Measurements from ENCODE around the gene PRRG1.

Gene PRRG1

DNA sequence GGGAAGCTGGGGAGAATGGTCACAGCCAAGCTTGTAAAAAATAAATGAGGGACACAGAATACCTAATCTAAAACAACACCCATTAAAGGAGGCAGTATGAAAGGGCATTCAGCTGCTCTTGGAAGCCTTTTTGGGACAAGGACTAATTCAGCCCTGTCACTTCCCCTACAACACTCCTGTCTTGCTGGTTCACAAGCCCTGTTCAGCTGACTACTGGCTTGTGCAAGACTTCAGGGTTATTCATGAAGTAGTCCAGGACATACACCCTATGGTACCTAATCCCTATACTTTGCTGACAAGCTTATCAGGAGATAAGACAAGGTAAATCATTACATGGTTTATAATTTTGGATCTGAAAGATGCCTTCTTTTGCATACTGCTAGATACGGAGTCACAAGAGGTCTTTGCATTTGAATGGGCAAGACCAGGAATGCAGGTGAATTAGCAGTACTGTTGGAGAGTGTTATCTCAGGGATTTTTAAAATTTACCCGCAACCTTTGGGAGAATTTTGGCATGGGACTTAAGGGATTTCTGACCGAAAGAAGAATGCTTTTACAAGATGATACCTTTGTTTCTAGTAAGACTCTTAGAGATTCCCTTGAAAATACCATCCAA is 119.1 kb downstream of the PRRG1 start:
- no peak overlapping the region for H3K4ac ChIP-seq (ENCODE audit: low read depth in 1 of 2, low read length in 2 of 2)
- 91% methylated on average over 2 of the region's 3 CpGs for WGBS
- no peak overlapping the region for H4K91ac ChIP-seq (ENCODE audit: low read length)
- H3K4me3 ChIP-seq (ENCODE audit: insufficient read depth in 1 of 2, low read depth in 1 of 2, low read length in 2 of 2): no peak overlapping the region
- no peak overlapping the region for H3K27ac ChIP-seq (ENCODE audit: low read length, poor library complexity, severe bottlenecking)
- no peak overlapping the region for H4K8ac ChIP-seq (ENCODE audit: low read length)
- no peaks in the 10 kb centered on the region for H3K9me3 ChIP-seq (ENCODE audit: control insufficient read depth, low read length)
- no peak overlapping the region for H3K9ac ChIP-seq (ENCODE audit: low read length)
- H3K14ac ChIP-seq (ENCODE audit: low read length in 2 of 2): no peak overlapping the region
- no peak overlapping the region for H3K18ac ChIP-seq (ENCODE audit: low read depth in 1 of 2, low read length in 2 of 2)
- H3K27me3 ChIP-seq (ENCODE audit: control insufficient read depth in 1 of 2, insufficient read depth in 1 of 2, low read length in 2 of 2): peaks cover 0 to 4% of the 10 kb centered on the region in 2 experiments
- H3K4me2 ChIP-seq (ENCODE audit: low read length, poor library complexity, severe bottlenecking): no peak overlapping the region
- H2BK15ac ChIP-seq (ENCODE audit: low read depth, poor library complexity, severe bottlenecking): no peak overlapping the region
- H2BK5ac ChIP-seq (ENCODE audit: low read depth, low read length, poor library complexity, severe bottlenecking): no peak overlapping the region
- no peak for DNase-seq
- no peaks in the 10 kb centered on the region for H3K4me1 ChIP-seq (ENCODE audit: control insufficient read depth, insufficient read depth, low read depth, low read length)
- no peak overlapping the region for H2AK5ac ChIP-seq (ENCODE audit: low read length, severe bottlenecking)
- peaks cover 8% of the 10 kb centered on the region for H3K79me1 ChIP-seq (replicated peaks; ENCODE audit: low read length, poor library complexity, severe bottlenecking)
- no peak overlapping the region for H2AFZ ChIP-seq (ENCODE audit: low read depth, low read length)
- H2BK120ac ChIP-seq (ENCODE audit: low read depth, low read length): no peak overlapping the region
- no peaks in the 10 kb centered on the region for H3K36me3 ChIP-seq (ENCODE audit: control insufficient read depth in 1 of 2, insufficient read depth in 2 of 2, low read depth in 1 of 2, low read length in 2 of 2)
- no peak overlapping the region for H3K23ac ChIP-seq (ENCODE audit: low read length in 2 of 2)
- H2BK12ac ChIP-seq (ENCODE audit: low read length in 2 of 2): no peak overlapping the region

GRCh38 chrX:37470711-37471110 is 121.5 kb downstream of the PRRG1 start:
- Histone ChIP-seq H3K23ac (ENCODE audit: low read length in 2 of 2) (no peak overlapping the region), H3K18ac (ENCODE audit: low read depth in 1 of 2, low read length in 2 of 2) (no peak overlapping the region), H3K36me3 (ENCODE audit: control insufficient read depth in 1 of 2, insufficient read depth in 2 of 2, low read depth in 1 of 2, low read length in 2 of 2) (no peaks in the 10 kb centered on the region), H3K14ac (ENCODE audit: low read length in 2 of 2) (no peak overlapping the region), H3K9me3 (ENCODE audit: control insufficient read depth, low read length) (no peaks in the 10 kb centered on the region), H4K91ac (ENCODE audit: low read length) (no peak overlapping the region), H3K4me2 (ENCODE audit: low read length, poor library complexity, severe bottlenecking) (no peak overlapping the region), H3K27me3 (ENCODE audit: control insufficient read depth in 1 of 2, insufficient read depth in 1 of 2, low read length in 2 of 2) (no peaks in the 10 kb centered on the region), H3K4me3 (ENCODE audit: insufficient read depth in 1 of 2, low read depth in 1 of 2, low read length in 2 of 2) (no peak overlapping the region), H3K4ac (ENCODE audit: low read depth in 1 of 2, low read length in 2 of 2) (no peak overlapping the region), H2AK5ac (ENCODE audit: low read length, severe bottlenecking) (no peak overlapping the region), H2BK5ac (ENCODE audit: low read depth, low read length, poor library complexity, severe bottlenecking) (no peak overlapping the region), H3K9ac (ENCODE audit: low read length) (no peak overlapping the region), H2BK12ac (ENCODE audit: low read length in 2 of 2) (no peak overlapping the region), H2BK120ac (ENCODE audit: low read depth, low read length) (no peak overlapping the region), H3K4me1 (ENCODE audit: control insufficient read depth, insufficient read depth, low read depth, low read length) (no peaks in the 10 kb centered on the region), H4K8ac (ENCODE audit: low read length) (no peak overlapping the region), H3K27ac (ENCODE audit: low read length, poor library complexity, severe bottlenecking) (no peak overlapping the region), H3K79me1 (replicated peaks; ENCODE audit: low read length, poor library complexity, severe bottlenecking) (peaks cover 8% of the 10 kb centered on the region), H2AFZ (ENCODE audit: low read depth, low read length) (no peak overlapping the region), H2BK15ac (ENCODE audit: low read depth, poor library complexity, severe bottlenecking) (no peak overlapping the region)
- no peak for DNase-seq
- 91% methylated on average over 3 of the region's 3 CpGs for WGBS

GRCh38 chrX:37472836-37473235 is 123.7 kb downstream of the PRRG1 start:
- H3K9me3 ChIP-seq (ENCODE audit: control insufficient read depth, low read length): no peaks in the 10 kb centered on the region
- 88% methylated on average over 5 of the region's 6 CpGs for WGBS

DNA sequence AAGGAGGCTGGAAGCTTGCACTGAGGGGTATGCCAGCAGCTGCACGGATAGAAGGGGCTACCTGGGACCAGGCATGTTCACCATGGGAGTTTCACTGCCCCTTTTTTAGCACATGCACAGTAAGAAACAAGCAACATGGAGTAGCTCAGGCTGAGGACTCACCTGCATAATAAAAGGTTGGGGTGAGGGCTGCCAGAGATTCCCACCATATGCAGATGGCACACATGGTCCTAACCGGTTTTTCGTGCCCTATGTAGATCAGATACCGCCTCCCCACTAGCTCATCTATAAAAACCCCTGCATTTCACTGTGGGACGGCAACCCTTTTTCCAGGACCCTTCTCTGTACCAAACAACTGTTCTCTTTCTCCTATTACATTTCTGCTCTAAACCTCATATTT is 125.3 kb downstream of the PRRG1 start:
- Histone ChIP-seq H3K4ac (ENCODE audit: low read depth in 1 of 2, low read length in 2 of 2) (no peak overlapping the region), H3K9ac (ENCODE audit: low read length) (no peak overlapping the region), H3K36me3 (ENCODE audit: control insufficient read depth in 1 of 2, insufficient read depth in 2 of 2, low read depth in 1 of 2, low read length in 2 of 2) (no peaks in the 10 kb centered on the region), H2BK5ac (ENCODE audit: low read depth, low read length, poor library complexity, severe bottlenecking) (no peak overlapping the region), H3K79me1 (replicated peaks; ENCODE audit: low read length, poor library complexity, severe bottlenecking) (no peaks in the 10 kb centered on the region), H2BK120ac (ENCODE audit: low read depth, low read length) (no peak overlapping the region), H4K8ac (ENCODE audit: low read length) (no peak overlapping the region), H3K23ac (ENCODE audit: low read length in 2 of 2) (no peak overlapping the region), H2BK15ac (ENCODE audit: low read depth, poor library complexity, severe bottlenecking) (no peak overlapping the region), H3K4me2 (ENCODE audit: low read length, poor library complexity, severe bottlenecking) (no peak overlapping the region), H3K4me3 (ENCODE audit: insufficient read depth in 1 of 2, low read depth in 1 of 2, low read length in 2 of 2) (no peak overlapping the region), H3K9me3 (ENCODE audit: control insufficient read depth, low read length) (no peaks in the 10 kb centered on the region), H2AFZ (ENCODE audit: low read depth, low read length) (no peak overlapping the region), H4K91ac (ENCODE audit: low read length) (no peak overlapping the region), H3K27me3 (ENCODE audit: control insufficient read depth in 1 of 2, insufficient read depth in 1 of 2, low read length in 2 of 2) (no peaks in the 10 kb centered on the region), H3K18ac (ENCODE audit: low read depth in 1 of 2, low read length in 2 of 2) (no peak overlapping the region), H3K4me1 (ENCODE audit: control insufficient read depth, insufficient read depth, low read depth, low read length) (no peaks in the 10 kb centered on the region), H3K14ac (ENCODE audit: low read length in 2 of 2) (no peak overlapping the region), H2BK12ac (ENCODE audit: low read length in 2 of 2) (no peak overlapping the region), H3K27ac (ENCODE audit: low read length, poor library complexity, severe bottlenecking) (no peak overlapping the region), H2AK5ac (ENCODE audit: low read length, severe bottlenecking) (no peak overlapping the region)
- 85% methylated on average over 5 of the region's 5 CpGs for WGBS
- no peak for DNase-seq

More at GRCh38 chrX:37472836-37473235, 123.7 kb downstream of the PRRG1 start:
- Histone ChIP-seq H2AK5ac (ENCODE audit: low read length, severe bottlenecking) (no peak overlapping the region), H2BK15ac (ENCODE audit: low read depth, poor library complexity, severe bottlenecking) (no peak overlapping the region), H3K18ac (ENCODE audit: low read depth in 1 of 2, low read length in 2 of 2) (no peak overlapping the region), H2BK12ac (ENCODE audit: low read length in 2 of 2) (no peak overlapping the region), H3K79me1 (replicated peaks; ENCODE audit: low read length, poor library complexity, severe bottlenecking) (peaks cover 4% of the 10 kb centered on the region), H4K91ac (ENCODE audit: low read length) (no peak overlapping the region), H3K23ac (ENCODE audit: low read length in 2 of 2) (no peak overlapping the region), H3K9ac (ENCODE audit: low read length) (no peak overlapping the region), H3K27me3 (ENCODE audit: control insufficient read depth in 1 of 2, insufficient read depth in 1 of 2, low read length in 2 of 2) (no peaks in the 10 kb centered on the region), H2BK5ac (ENCODE audit: low read depth, low read length, poor library complexity, severe bottlenecking) (no peak overlapping the region), H3K4me3 (ENCODE audit: insufficient read depth in 1 of 2, low read depth in 1 of 2, low read length in 2 of 2) (no peak overlapping the region), H4K8ac (ENCODE audit: low read length) (no peak overlapping the region), H3K4me2 (ENCODE audit: low read length, poor library complexity, severe bottlenecking) (no peak overlapping the region), H2AFZ (ENCODE audit: low read depth, low read length) (no peak overlapping the region), H3K14ac (ENCODE audit: low read length in 2 of 2) (no peak overlapping the region), H3K4me1 (ENCODE audit: control insufficient read depth, insufficient read depth, low read depth, low read length) (no peaks in the 10 kb centered on the region), H3K36me3 (ENCODE audit: control insufficient read depth in 1 of 2, insufficient read depth in 2 of 2, low read depth in 1 of 2, low read length in 2 of 2) (no peaks in the 10 kb centered on the region), H3K27ac (ENCODE audit: low read length, poor library complexity, severe bottlenecking) (no peak overlapping the region), H2BK120ac (ENCODE audit: low read depth, low read length) (no peak overlapping the region), H3K4ac (ENCODE audit: low read depth in 1 of 2, low read length in 2 of 2) (no peak overlapping the region)
- DNase-seq: no peak

Data from mesenchymal stem cell (in vitro differentiated cells and primary cell).